SK-N-SH (cell line): Measurements from ENCODE around the gene SPATA20. TPM values are rescaled to one million over a fixed set of nuclear protein-coding genes. Genes with fewer than 3 reads are reported as not detected.

Source experiments
- CTCF ChIA-PET: fragments of 300-600, 350-600 bp; formaldehyde crosslinking; extraction: SDS; loops from one replicate; lab custom pipeline; 2021; lab: Yijun Ruan, JAX
- POLR2A ChIA-PET: fragments of 350-600 bp; sonication (Branson Sonifier 250); formaldehyde crosslinking; extraction: SDS; loops from one replicate; lab custom pipeline; 2020; ENCODE audit warnings: antibody characterized with exemption, inconsistent platforms; lab: Yijun Ruan, JAX
- DNase-seq: peaks from one replicate; pipeline ENCODE4 v3.0.0; 2012
- H2AFZ ChIP-seq: fragments of 200-600 bp; sonication (generic); 2 replicates; pipeline ENCODE4 v1.8.1; 2016; ENCODE audit warnings: antibody characterized with exemption, mild to moderate bottlenecking, low read depth
- H3F3A ChIP-seq: fragments of 200-600 bp; sonication (generic); replicated peaks from 2 replicates; pipeline ENCODE3; 2016; ENCODE audit warnings: antibody characterized with exemption, mild to moderate bottlenecking; ENCODE audit not compliant: insufficient read depth
- H3K27ac ChIP-seq, 2 experiments: fragments of 200-500 bp in 1 of 2; fragments of 200-600 bp in 1 of 2; sonication (Bioruptor generic) in 1 of 2; sonication (generic), shearing (Covaris generic) in 1 of 2; 2 replicates each; pipeline versions ENCODE4 v1.5.1 to v1.6.1; 2014 to 2016; ENCODE audit warnings: low read depth in 2 of 2, inconsistent platforms in 1 of 2, low read length in 1 of 2, mild to moderate bottlenecking in 1 of 2, mixed read lengths in 1 of 2
- H3K27me3 ChIP-seq: fragments of 200-600 bp; sonication (generic), shearing (Covaris generic); 2 replicates; pipeline ENCODE4 v1.6.1; 2016; ENCODE audit warnings: mixed run types; ENCODE audit not compliant: insufficient read depth
- H3K36me3 ChIP-seq, 2 experiments: fragments of 200-500 bp in 1 of 2; fragments of 200-600 bp in 1 of 2; sonication (Bioruptor generic) in 1 of 2; sonication (generic) in 1 of 2; replicated peaks in 1 of 2; 2 replicates each; pipeline versions ENCODE3 to v1.5.1; 2014 to 2016; ENCODE audit warnings: low read length in 1 of 2, mild to moderate bottlenecking in 1 of 2; ENCODE audit not compliant: insufficient read depth in 2 of 2, control insufficient read depth in 1 of 2
- H3K4me1 ChIP-seq, 2 experiments: fragments of 200-500 bp in 1 of 2; fragments of 200-600 bp in 1 of 2; sonication (Bioruptor generic) in 1 of 2; sonication (generic), shearing (Covaris generic) in 1 of 2; 2 replicates each; pipeline versions ENCODE4 v1.5.1 to v1.6.1; 2014 to 2016; ENCODE audit warnings: low read depth in 1 of 2, low read length in 1 of 2, mixed run types in 1 of 2; ENCODE audit not compliant: insufficient read depth in 2 of 2, control insufficient read depth in 1 of 2
- H3K4me2 ChIP-seq: fragments of 200-600 bp; sonication (generic), shearing (Covaris generic); 2 replicates; pipeline ENCODE4 v1.6.1; 2017; ENCODE audit warnings: mixed run types
- H3K4me3 ChIP-seq, 2 experiments: fragments of 200-500 bp in 1 of 2; fragments of 200-600 bp in 1 of 2; sonication (Bioruptor generic) in 1 of 2; sonication (generic), shearing (Covaris generic) in 1 of 2; 2 replicates each; pipeline versions ENCODE4 v1.5.1 to v1.8.1; 2014 to 2016; ENCODE audit warnings: low read depth in 2 of 2, inconsistent platforms in 1 of 2, low read length in 1 of 2, mild to moderate bottlenecking in 1 of 2, mixed read lengths in 1 of 2, moderate library complexity in 1 of 2
- H3K79me2 ChIP-seq: fragments of 200-600 bp; sonication (generic); 2 replicates; pipeline ENCODE4 v1.8.1; 2017; ENCODE audit warnings: mild to moderate bottlenecking; ENCODE audit not compliant: insufficient read depth
- H3K9ac ChIP-seq: fragments of 200-600 bp; sonication (generic); 2 replicates; pipeline ENCODE4 v1.6.1; 2017; ENCODE audit warnings: mixed run types
- H3K9me2 ChIP-seq: fragments of 200-600 bp; sonication (generic); 2 replicates; pipeline ENCODE4 v1.6.1; 2017; ENCODE audit warnings: mixed run types
- H3K9me3 ChIP-seq: fragments of 200-600 bp; sonication (generic); 2 replicates; pipeline ENCODE4 v1.6.1; 2017; ENCODE audit warnings: mixed run types, mild to moderate bottlenecking, moderate library complexity
- H4K20me1 ChIP-seq: fragments of 200-600 bp; sonication (generic); 2 replicates; pipeline ENCODE4 v1.6.1; 2017; ENCODE audit warnings: mild to moderate bottlenecking, mixed run types; ENCODE audit not compliant: insufficient read depth
- CHD2 ChIP-seq: fragments of 150-350 bp; IDR thresholded peaks from 2 replicates; pipeline ENCODE4 v1.6.1; 2018; ENCODE audit warnings: low read length; ENCODE audit not compliant: partially characterized antibody
- EP300 ChIP-seq, 2 experiments: IDR thresholded peaks; 2 replicates each; pipeline versions ENCODE4 v1.4.0 to v1.6.1; 2012; ENCODE audit warnings: borderline replicate concordance in 1 of 2, low read depth in 1 of 2, low read length in 1 of 2
- EZH2phosphoT487 ChIP-seq: fragments of 200-600 bp; sonication (generic); IDR thresholded peaks from 2 replicates; pipeline ENCODE4 v1.6.1; 2017; ENCODE audit warnings: low read depth, mixed run types, mild to moderate bottlenecking, antibody characterized with exemption, moderate library complexity, borderline replicate concordance
- FOSL2 ChIP-seq: IDR thresholded peaks from 2 replicates; pipeline ENCODE4 v1.4.0; 2012; ENCODE audit warnings: low read depth, mild to moderate bottlenecking, moderate library complexity, borderline replicate concordance
- FOXM1 ChIP-seq: IDR thresholded peaks from 2 replicates; pipeline ENCODE4 v1.4.0; 2012; ENCODE audit warnings: low read depth, mild to moderate bottlenecking
- GABPA ChIP-seq: IDR thresholded peaks from 2 replicates; pipeline ENCODE4 v1.4.0; 2012; ENCODE audit warnings: low read depth, mild to moderate bottlenecking
- GATA2 ChIP-seq: sonication (generic); formaldehyde crosslinking; IDR thresholded peaks from 2 replicates; pipeline ENCODE4 v1.5.0; 2020; ENCODE audit warnings: mild to moderate bottlenecking, missing genetic modification reagents
- MEF2A ChIP-seq: IDR thresholded peaks from 2 replicates; pipeline ENCODE4 v1.4.0; 2012; ENCODE audit warnings: low read depth, borderline replicate concordance
- MXI1 ChIP-seq: IDR thresholded peaks from 2 replicates; pipeline ENCODE4 v1.6.1; 2012; ENCODE audit warnings: mild to moderate bottlenecking, low read depth, low read length, improper control_type of control experiment
- NFIC ChIP-seq: IDR thresholded peaks from 2 replicates; pipeline ENCODE4 v1.4.0; 2012; ENCODE audit warnings: borderline replicate concordance
- NRF1 ChIP-seq: IDR thresholded peaks from 2 replicates; pipeline ENCODE4 v1.6.1; 2012; ENCODE audit warnings: low read depth, mild to moderate bottlenecking, low read length
- POLR2AphosphoS5 ChIP-seq: IDR thresholded peaks from 2 replicates; pipeline ENCODE4 v1.6.1; 2012; ENCODE audit warnings: low read depth, low read length
- RCOR1 ChIP-seq: fragments of 150-350 bp; IDR thresholded peaks from 2 replicates; pipeline ENCODE4 v1.6.1; 2017; ENCODE audit warnings: antibody characterized with exemption, low read length
- REST ChIP-seq: IDR thresholded peaks from 2 replicates; pipeline ENCODE4 v1.6.1; 2012; ENCODE audit warnings: mild to moderate bottlenecking, low read depth, low read length, moderate library complexity
- RFX5 ChIP-seq: IDR thresholded peaks from 2 replicates; pipeline ENCODE4 v1.6.1; 2012; ENCODE audit warnings: mild to moderate bottlenecking, improper control_type of control experiment, low read length
- SMC3 ChIP-seq: IDR thresholded peaks from 2 replicates; pipeline ENCODE4 v1.6.1; 2012; ENCODE audit warnings: low read depth, low read length, improper control_type of control experiment
- TCF12 ChIP-seq: IDR thresholded peaks from 2 replicates; pipeline ENCODE4 v1.4.0; 2012
- USF2 ChIP-seq: fragments of 150-350 bp; IDR thresholded peaks from 2 replicates; pipeline ENCODE4 v1.6.1; 2017; ENCODE audit warnings: antibody characterized with exemption, low read length, low read depth, borderline replicate concordance
- YY1 ChIP-seq: IDR thresholded peaks from 2 replicates; pipeline ENCODE4 v1.4.0; 2012; ENCODE audit warnings: low read depth, mild to moderate bottlenecking
- WGBS: methylation state at CpG from one replicate; pipeline ENCODE4 v1.1.6; 2017; ENCODE audit warnings: low lambda C conversion rate; 5-methylcytosine and 5-hydroxymethylcytosine counted together
- polyA plus RNA-seq, 3 experiments: library from polyadenylated mRNA; depleted of rRNA; stranded (reverse); fragments of >200 nt; gene quantifications; 2 replicates each; pipeline ENCODE4 v1.2.3, GENCODE V29; 2012
- TF ChIP-seq, protein P1 (sequence below): IDR thresholded peaks from 2 replicates; pipeline ENCODE4; 2012

Gene SPATA20
- polyA plus RNA-seq, 1 of the 3 experiments (the other 2 are of a cell fraction), result 92.0 TPM

DNA sequence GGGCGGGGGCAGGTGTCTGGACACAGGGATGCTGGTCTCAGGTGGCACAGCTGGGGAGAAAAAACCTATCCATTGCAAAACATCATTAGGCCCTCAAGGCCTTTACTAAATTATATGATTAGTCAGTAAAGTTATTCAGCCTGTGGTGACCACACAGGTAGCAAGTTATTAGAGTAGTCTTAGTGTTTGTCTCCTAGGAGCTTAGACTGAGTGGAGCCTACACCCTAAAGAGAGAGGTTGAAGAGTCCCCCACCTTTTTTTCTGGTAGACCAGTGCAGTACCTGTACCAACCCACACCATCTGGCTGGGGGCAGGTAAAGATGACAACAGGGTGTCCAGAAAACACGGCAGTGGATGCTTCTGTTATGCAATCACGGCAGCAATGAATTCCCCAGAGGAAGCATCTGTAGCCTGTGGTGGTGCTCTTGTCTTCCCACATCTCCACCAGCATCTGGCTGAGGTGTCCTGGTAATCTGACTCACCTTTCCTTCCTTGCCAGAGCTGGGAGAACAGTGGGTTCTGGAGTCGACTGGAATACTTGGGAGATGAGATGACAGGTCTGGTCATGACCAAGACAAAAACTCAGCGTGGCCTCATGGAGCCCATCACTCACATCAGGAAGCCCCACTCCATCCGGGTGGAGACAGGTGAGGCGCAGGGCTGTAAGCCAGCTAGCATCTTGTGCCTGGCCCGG lies 27.7 kb upstream of the SPATA20 start:
- Histone ChIP-seq H3K9ac (no peak overlapping the region), H3K79me2 (no peaks in the 10 kb centered on the region), H3K27ac (no peak overlapping the region), H3K9me2 (no peaks in the 10 kb centered on the region), H3K27me3 (no peaks in the 10 kb centered on the region), H3K9me3 (no peaks in the 10 kb centered on the region), H3K4me3 (no peak overlapping the region), H3K4me1 (peaks cover 0 to 7% of the 10 kb centered on the region in 2 experiments; a peak in 1 of 4 replicates), H3F3A (no peaks in the 10 kb centered on the region)
- CTCF ChIA-PET, result interaction anchor here (0.7 to 5.0 kb wide), 6 partner anchors 13 to 40 kb away, joined by 3 to 26 read pairs (median 4); partner anchors contain the start of gene EPN3
- TF ChIP-seq MEF2A, result no peak
- TF ChIP-seq, all 33 proteins: peak for 0
- no peaks in the 10 kb centered on the region for H4K20me1 ChIP-seq
- no peak overlapping the region for H2AFZ ChIP-seq
- no peak for DNase-seq
- H3K36me3 ChIP-seq, result no peaks in the 10 kb centered on the region
- WGBS, result 85% methylated on average over 8 of the region's 8 CpGs
- POLR2A ChIA-PET, result no interaction called here
- H3K4me2 ChIP-seq, result no peak overlapping the region

GRCh38 chr17:50520483-50520882 lies 26.5 kb upstream of the SPATA20 start:
- Histone ChIP-seq H3K4me2 (no peak overlapping the region), H3K27ac (no peak overlapping the region), H3F3A (no peaks in the 10 kb centered on the region), H3K79me2 (no peaks in the 10 kb centered on the region), H3K4me1 (peaks cover 0 to 7% of the 10 kb centered on the region in 2 experiments; a peak in 1 of 4 replicates), H3K4me3 (no peak overlapping the region), H3K27me3 (no peaks in the 10 kb centered on the region), H2AFZ (no peak overlapping the region), H3K9ac (no peak overlapping the region), H3K9me2 (no peaks in the 10 kb centered on the region), H4K20me1 (no peaks in the 10 kb centered on the region), H3K36me3 (no peaks in the 10 kb centered on the region), H3K9me3 (no peaks in the 10 kb centered on the region)
- POLR2A ChIA-PET, result no interaction called here
- WGBS, result 78% methylated on average over 2 of the region's 2 CpGs
- TF ChIP-seq SMC3 (no peak), FOSL2 (no peak), FOXM1 (no peak), REST (no peak), NFIC (no peak), MXI1 (no peak), NRF1 (no peak), TCF12 (no peak), GABPA (no peak), RFX5 (no peak), POLR2AphosphoS5 (no peak), YY1 (no peak), USF2 (no peak), RCOR1 (no peak), EP300 (IDR thresholded peaks at IDR 0.05; ENCODE audit: borderline replicate concordance in 1 of 2, low read depth in 1 of 2, low read length in 1 of 2) (no peak), EZH2phosphoT487 (no peak), CHD2 (no peak), GATA2 (CRISPR knock-in tag) (no peak)
- TF ChIP-seq, protein P1, sequence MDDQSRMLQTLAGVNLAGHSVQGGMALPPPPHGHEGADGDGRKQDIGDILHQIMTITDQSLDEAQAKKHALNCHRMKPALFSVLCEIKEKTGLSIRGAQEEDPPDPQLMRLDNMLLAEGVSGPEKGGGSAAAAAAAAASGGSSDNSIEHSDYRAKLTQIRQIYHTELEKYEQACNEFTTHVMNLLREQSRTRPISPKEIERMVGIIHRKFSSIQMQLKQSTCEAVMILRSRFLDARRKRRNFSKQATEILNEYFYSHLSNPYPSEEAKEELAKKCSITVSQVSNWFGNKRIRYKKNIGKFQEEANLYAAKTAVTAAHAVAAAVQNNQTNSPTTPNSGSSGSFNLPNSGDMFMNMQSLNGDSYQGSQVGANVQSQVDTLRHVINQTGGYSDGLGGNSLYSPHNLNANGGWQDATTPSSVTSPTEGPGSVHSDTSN, result no peak
- DNase-seq, result no peak
- CTCF ChIA-PET, result interaction anchor here (0.8 to 5.0 kb wide), 7 partner anchors 9 to 41 kb away, joined by 3 to 26 read pairs (median 5); partner anchors contain the start of gene RSAD1
